NCI-H82 (cell line): ENCODE results near the gene SKI.

ENCODE experiments used
- DNase-seq: peaks from one replicate; lab custom pipeline; 2025; lab: John Stamatoyannopoulos, UW

SKI gene

DNA sequence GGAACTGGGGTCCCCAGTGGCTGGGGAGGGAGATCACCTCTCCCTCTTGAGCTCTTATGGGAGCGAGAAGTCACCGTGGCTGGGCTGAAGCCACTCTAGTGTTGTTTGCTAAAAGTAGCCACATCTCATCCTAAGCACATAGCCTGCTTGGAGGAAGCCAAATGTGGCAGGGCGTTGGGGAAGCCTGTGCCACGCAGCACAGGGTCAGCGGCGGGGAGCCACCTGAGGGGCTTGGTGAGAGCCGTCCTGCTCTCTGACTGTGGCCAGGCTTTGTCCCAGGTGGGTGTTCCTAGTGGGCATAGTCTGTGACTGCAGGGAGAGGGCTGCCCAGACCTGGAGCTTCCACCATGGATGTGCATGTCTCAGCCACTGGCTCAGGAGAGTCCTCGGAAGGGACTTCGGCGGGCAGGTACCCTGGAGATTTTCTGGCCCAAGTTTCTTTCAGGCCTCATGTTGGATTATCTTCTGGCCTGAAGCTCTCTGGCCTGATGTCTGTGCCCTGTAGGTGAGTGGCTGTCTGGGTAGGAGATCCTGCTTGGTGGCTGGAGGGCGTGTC, 124.3 kb downstream of the SKI start:
- no peak for DNase-seq

DNA sequence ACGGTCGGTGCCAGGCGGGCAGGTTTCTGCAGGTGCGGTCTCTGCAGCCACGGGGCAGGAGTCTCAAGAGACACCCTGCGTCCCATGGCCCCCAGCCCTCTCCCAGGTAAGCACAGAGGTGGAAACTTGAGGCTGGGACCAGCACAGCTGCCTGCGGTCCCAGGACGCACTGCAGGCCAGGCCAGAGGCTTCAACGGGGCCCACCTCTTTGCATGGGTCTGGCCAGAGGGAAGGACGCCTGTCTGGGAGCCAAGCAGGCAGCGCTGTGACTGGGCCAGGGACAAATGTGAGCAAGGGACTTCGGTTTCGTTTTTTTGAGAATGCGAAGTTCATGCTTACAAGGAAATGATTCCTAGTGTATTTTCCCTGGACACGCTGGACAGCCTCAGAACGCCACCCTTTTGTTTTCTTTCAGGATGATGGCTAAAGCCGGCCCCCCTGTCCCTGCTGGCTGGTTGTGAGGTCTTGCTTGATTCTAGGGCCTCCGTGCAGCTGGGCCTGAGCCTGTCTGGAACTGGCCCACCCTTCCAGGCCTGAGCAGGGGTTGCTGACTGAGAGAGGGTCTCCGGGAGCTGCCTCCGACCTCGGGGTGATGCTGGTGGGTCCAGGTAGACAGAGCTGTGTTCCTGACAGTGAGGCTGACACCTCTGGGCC, 124.9 kb downstream of the SKI start:
- no peak for DNase-seq

DNA sequence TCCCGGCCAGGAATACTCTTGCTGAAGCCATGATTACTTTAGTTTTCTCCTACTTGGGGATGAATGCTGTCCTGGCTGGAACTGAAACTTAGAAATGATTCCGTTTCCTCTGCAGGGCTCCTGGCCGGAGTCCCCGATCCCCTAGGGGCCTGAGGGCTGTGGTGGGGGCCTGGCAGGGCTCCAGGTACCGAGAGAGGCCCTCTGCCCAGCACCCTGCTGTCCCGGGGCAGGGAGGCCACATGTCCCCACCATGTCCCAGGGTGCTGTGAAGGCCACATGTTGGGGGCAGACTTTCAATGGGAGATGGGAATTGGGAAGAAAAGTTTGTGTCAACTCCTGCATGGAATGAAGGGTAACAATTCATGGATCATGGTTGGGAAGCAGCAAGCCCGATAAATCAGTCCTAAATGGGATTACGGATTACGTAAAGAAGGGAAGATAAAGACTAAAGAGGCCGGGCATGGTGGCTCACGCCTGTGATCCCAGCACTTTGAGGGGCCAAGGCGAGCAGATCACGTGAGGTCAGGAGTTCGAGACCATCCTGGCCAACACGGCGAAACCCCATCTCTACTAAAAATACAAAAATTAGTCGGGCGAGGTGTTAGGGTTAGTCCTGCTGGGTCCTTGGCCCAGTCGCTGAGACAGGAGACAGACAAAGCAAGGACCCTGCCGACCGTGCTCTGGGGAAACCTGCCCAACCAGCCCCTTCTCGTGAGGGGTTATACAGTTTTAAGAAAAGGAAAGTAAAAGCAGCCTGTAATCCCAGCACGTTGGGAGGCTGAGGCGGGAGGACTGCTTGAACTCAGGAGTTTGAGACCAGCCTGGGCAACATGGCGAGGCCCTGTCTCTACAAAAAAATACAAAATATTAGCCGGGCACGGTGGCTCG, 125.7 kb downstream of the SKI start:
- DNase-seq: peak; percentile 91

DNA sequence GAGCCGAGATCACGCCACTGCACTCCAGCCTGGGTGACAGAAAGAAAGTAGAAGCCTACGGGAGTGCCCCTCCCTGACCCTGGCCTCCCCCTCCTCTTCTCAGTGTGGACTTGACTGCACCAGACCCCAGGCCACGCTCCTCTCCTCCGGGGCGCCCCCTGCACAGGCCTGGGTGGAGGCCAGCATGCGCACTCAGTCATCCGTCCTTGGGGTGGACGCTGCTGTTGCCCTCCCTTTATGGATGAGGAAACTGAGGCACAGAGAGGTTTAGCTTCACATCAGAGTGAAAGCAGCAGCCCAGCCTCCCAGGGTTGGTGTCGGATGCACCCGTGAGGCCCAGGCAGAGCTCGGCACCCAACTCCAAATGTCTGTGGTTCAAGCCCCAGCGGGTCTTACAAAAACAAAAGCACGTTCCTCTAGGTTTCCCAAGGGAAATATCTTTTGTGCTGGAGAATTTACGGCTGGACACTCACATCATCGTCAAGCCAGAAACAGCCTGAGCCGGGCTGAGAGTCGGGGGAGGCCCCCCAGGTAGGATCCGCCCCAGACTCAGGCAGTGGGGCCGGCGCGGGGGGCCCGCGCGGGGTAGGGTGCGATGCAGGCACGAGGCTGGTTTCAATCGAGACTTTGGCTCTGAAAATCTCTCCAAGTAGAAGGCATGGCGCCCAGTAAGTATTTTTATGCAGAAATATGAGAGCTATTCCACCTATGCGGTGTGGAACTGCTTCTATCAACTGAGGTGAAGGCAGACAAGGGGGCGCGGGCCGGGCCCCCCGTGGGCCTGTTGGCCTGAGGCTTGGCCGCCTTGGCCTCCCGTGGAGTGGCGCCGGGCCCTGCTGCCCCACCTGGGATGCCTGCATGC, 126.6 kb downstream of the SKI start:
- no peak for DNase-seq

DNA sequence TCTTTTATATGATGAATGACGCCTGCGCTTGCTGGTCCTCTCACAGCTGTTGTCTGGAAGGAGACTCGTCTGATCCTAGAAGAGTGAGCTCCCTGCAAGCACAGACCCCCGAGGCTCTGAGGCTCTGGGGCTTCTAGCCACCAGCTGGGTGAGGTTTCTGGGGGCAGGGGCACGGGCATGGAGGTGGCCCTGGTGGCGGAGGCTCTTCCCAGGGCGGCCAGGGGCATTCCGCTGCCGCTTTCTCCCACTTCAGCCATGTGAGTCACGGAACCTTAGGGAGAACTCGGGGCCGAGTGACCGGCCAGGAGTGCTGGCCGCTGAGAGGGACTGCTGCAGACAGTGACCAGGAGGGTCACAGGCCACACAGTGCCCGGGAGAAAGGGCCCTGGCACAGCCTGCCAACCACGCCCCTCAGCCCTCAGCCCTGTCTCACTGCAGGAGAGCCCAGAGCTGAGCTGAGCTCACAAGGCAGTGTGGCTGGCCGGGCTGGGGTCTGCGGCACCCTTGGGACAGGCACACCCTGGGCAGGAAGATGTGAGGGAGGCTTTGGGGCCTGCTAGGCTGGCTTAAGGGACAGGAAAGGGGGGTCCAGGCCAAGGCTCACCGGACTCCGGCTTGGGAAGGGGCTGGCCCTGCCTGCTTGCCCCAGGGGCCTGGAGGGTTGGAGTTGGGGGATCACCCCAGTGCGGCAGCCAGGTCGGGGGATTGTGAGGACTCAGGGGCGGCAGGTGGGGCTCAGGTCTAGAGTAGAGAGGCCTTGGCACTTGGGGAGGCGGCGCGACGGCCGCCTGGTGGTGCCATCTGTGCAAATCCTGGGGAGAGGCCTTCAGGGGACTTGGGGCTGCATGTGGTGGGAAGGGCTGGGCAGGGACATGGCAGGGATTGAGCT, 127.5 kb downstream of the SKI start:
- DNase-seq: no peak

DNA sequence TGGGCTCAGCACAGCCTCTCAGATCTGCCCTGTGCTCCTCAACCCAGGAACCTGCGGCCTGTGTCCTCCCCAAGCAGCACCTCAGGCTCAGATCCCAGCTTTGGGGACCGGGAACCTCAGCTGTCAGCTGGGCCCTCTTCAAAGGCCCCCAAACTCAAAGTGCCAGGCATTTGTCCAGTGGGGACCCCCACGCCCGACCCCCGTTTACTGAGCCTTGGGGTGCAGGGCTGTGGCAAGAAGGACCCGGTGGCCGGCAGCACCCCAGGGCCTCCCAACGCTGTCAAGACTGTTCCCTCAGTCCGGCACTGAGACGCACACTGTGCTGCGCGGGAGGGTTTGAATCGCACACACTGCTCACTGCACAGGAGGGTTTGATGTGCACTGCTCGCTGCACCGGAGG, 128.3 kb downstream of the SKI start:
- no peak for DNase-seq

DNA sequence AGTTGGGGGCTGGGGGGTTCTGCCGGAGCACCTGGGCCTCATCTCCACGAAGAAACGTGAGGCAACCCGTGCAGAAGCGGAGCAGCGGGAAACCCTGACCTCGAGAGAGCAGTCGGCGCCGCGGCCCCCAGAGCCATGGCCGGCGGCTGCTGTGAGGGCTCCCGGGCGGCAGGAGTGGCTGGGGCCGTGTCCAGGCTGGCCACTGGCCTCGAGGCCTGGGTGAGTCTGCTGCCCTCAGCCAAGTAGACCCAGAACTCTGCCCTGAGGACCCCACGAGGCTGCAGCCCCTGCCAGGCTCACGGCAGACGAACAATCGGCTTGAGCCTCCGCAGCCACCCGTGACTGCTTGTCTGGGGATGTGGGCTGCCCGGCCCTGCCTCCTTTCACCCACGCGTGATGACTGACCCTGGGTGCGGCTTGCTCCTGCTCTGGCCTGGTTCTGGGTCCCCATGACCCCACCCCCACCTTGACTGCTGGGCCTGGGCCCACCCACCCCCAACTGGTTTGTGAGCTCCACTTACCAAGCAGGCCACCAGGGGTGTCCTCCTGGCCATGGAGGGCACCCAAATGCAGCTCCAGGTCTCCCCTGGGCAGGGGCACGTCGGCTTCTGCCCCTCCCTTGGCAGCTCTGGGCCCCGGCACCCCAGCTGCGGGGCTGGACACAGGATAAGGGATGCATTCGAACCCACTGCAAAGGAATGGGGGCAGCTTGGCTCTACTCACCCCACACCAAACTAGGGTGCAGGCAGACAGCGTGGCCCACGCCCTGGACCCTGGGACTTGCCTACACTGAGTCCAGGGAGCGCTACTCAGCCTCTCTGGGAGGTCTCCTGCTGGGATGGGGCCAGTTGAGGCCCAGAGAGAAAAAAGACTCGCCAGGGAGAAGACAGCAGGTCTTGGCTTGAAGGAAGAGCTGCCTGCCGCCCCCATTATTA, 129.1 kb downstream of the SKI start:
- DNase-seq: no peak

DNA sequence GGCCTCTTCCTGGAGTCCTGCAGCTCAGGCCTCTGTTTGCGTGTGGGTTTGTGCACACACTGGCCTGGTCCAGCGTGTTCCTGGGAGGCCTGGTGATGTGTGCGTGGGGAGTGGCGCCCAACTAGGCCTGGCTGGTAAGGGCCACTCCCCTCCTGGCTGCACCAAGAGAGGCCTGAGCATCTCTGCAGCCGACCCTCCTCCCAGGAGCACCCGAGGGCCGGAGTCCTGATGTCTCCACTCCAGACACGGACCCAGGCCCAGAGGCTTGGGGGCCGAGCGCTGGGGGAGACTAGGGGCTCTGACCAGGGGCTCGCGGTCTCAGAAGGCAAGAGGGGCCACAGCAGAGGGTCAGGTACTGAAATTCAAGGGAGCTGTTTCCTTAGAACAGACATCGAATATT, 130.0 kb downstream of the SKI start:
- DNase-seq: no peak

DNA sequence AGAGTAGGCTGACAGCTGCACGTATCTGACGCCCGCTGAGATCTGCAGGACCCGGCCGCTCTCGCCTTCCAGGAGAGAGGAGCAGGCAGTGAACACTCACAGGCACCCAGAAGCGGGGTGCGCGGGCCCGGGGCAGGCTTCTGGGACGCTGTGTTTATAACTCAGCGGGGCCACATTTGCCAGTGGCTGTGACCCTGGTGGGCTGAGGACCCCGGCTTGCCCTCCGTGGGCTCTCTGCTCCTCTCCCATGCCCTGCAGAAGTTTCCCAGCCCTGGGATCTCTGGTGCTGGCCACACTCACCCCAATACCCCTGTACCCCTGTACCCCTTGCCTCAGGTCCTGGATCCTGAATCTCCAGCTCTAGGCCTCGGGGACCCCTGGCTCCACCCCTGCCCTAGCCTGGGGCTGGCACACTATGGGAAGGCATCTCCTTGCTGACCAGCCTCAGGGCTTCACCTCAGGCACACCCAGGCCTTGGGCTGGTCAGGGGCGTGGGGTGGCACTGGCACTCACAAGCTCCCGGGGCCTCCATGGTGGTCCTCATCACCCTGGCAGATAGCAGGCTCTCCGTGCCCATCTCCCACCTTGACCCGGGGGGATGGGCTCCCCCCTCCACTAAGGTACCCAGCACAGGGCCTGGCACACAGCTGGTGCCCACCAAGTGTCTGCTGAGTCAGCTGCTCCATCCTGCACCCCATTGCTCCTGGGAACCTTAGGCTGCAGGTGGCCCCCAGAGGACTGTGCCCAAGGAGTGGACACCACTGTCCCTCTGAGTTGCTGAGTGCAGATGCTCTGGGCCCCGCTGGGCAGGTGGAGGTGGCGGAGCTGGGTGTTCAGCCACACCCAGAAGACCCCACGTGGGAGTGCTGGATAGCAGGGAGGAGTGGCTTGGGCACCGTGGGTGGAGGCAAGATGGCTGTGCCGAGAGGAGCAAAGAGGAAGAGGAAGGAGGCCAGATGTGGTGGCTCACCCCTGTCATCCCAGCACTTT, 130.8 kb downstream of the SKI start:
- no peak for DNase-seq
